Neural progenitor cell (in vitro differentiated cells): Measurements from ENCODE around the gene CIART.

Experiments
- EZH2 ChIP-seq: fragments of 200-600 bp; sonication (generic); IDR thresholded peaks from 2 replicates; pipeline ENCODE4 v1.6.1; 2017; ENCODE audit warnings: antibody characterized with exemption, mild to moderate bottlenecking, moderate library complexity
- TF ChIP-seq, protein P1 (sequence below): fragments of 200-600 bp; sonication (generic); IDR thresholded peaks from 2 replicates; pipeline ENCODE4 v1.5.1; 2017; ENCODE audit warnings: antibody characterized with exemption, mild to moderate bottlenecking

GRCh38 chr1:150256554-150257341, 25.6 kb upstream of the CIART start:
- TF ChIP-seq, protein P1, sequence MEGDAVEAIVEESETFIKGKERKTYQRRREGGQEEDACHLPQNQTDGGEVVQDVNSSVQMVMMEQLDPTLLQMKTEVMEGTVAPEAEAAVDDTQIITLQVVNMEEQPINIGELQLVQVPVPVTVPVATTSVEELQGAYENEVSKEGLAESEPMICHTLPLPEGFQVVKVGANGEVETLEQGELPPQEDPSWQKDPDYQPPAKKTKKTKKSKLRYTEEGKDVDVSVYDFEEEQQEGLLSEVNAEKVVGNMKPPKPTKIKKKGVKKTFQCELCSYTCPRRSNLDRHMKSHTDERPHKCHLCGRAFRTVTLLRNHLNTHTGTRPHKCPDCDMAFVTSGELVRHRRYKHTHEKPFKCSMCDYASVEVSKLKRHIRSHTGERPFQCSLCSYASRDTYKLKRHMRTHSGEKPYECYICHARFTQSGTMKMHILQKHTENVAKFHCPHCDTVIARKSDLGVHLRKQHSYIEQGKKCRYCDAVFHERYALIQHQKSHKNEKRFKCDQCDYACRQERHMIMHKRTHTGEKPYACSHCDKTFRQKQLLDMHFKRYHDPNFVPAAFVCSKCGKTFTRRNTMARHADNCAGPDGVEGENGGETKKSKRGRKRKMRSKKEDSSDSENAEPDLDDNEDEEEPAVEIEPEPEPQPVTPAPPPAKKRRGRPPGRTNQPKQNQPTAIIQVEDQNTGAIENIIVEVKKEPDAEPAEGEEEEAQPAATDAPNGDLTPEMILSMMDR: no peak
- TF ChIP-seq EZH2: no peak
